Midbrain (tissue), 1 donor: ENCODE measurements around the gene VPS50.
"Not testable (repeated sequence)": the region's sequence is repeated elsewhere in the genome, so short reads cannot be mapped to it uniquely, and the experiment has no call there.

Experiments used
- DNase-seq: peaks from one replicate; lab custom pipeline; 2025; lab: John Stamatoyannopoulos, UW

VPS50 gene

GRCh38 chr7:93331706-93332105 lies 99.5 kb downstream of the VPS50 start:
- DNase-seq: no peak

- no peak for DNase-seq
These were observed 100.0 kb downstream of the VPS50 start for GRCh38 chr7:93332172-93332571.

DNA sequence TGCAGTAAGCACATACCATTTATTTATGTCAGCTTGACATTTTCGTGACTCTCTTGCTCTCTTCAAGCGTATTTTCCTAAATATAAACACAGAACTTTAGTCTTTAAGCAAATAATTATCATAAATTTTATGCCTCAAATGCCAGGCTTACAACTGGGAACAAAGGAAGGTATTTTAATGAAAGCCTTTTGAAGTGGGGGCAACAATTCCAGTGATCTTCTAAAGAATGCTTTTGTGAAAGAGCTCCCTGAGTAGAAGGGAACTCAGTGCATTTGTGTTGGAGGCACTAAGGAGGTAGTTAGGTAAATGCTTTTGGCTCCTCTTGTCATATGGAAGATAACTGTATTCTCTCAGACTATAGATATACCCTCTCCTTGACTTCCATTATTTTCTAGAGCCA lies 104.9 kb downstream of the VPS50 start:
- DNase-seq: no peak

DNA sequence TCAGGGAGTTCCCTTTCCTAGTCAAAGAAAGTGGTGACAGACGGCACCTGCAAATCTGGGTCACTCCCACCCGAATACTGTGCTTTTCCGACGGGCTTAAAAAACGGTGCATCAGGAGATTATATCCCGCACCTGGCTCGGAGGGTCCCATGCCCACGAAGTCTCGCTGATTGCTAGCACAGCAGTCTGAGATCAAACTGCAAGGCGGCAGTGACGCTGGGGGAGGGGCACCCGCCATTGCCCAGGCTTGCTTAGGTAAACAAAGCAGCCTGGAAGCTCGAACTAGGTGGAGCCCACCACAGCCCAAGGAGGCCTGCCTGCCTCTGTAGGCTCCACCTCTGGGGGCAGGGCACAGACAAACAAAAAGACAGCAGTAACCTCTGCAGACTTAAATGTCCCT lies 110.0 kb downstream of the VPS50 start:
- DNase-seq: not testable (repeated sequence)

DNA sequence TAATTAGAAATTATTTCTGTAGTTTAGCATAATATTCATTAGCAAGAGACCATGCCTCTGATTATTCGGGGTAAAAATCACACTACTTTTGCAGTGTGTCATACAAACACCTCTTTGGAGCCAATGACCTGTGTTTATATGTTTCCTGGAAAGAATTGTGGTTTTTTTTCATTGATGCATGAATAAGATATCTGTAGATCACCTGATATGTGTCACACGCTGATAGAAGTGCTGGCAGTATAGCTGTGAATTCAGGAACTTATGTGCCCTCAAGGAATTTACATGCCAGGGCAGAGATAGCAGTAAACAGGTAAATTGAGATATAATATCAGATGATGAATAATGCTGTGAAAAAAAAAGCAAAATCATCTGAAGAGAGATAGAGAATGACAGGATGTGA lies 118.2 kb downstream of the VPS50 start:
- DNase-seq: no peak

DNA sequence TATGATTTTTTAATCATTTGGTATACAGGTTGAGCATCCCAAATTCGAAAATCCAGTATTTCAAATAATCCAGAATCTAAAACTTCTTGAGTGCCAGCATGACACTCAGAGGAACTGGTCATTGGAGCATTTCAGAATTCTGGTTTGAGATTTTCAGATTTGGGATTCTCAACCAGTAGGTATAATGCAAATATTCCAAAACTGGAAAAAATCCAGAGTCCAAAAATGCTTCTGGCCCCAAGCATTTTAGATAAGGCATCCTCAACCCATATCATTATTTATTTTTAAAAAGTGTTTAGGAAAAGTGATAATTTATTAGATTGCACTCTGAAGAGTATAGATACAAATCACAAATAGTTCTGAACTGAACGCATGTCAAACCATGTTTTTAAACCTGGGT lies 120.7 kb downstream of the VPS50 start:
- DNase-seq: no peak

GRCh38 chr7:93354815-93355214 lies 122.6 kb downstream of the VPS50 start:
- DNase-seq: no peak

GRCh38 chr7:93359520-93360198 lies 127.5 kb downstream of the VPS50 start:
- no peak for DNase-seq

DNA sequence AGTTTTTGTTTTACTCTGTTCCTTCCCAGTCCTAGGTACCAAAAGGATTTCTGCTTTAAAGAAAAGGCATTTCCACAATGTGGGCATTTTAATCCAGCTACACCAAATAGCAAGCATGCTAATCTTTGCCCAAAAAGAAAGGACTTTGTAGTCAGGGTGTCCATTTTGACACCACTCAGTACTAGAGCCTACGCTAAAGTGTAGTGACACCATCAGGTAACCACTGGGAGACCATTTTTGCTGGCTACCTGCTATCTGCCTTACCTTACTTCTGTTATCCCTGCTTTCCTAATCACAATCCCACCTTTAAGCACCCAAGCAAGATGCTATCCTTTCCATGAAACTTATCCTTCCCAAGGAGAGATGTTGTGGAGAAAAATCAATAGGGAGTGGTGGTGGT lies 129.7 kb downstream of the VPS50 start:
- no peak for DNase-seq

DNA sequence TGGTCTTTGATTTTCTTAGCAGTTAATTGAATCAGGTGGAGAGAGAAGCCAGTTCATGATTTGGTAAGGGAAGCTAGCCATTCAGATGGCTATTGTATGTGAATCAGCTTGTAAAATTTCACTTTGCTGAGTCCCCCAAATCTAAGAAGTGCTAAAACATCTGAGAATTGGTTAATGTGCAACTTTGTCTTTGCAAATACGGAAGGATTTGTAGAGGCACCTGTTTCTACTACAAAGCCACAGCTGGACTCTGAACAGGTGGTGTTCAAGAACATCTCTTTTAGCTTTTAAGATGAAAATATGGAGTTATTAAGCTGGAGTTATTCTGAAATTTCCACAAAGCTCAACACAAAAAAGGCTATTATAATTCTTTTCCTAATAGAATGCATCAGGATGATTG lies 132.6 kb downstream of the VPS50 start:
- no peak for DNase-seq

DNA sequence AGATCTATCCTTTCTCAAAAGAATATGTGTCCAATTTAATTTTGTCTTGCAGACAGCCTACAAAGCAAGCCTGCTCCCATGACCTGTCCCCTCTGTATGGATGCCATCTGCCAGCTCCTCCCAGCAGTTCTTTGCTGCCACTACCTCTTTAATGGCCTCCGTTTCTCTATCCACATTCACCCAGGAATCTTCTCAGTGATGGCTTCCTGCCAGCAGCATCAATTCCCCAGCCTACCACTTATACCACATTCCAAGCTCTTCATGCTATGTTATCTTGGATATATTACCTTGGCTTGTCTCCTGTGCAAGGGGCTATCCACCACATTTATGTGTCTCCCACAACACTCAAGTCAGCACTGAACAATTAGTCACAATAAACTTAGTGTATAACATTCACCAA lies 133.2 kb downstream of the VPS50 start:
- no peak for DNase-seq

DNA sequence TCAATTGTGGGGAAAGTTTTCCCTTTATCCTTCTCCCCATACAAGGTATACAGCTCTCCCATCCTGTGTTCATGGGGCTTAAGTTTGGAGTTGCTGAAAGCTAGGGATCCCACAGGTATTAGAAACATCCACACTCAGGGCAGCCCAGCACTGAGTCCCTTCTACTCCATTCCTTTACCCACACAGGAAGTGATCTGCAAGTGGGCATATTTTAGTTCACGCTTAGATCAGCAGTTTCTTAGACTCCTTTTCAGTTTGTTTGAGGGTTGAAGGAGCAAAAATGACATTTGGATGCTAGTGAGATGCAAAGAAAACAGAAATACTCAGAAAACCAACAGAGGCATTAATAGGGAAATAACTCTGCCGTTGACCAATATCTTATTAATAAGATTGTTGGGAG lies 134.7 kb downstream of the VPS50 start:
- DNase-seq: no peak

GRCh38 chr7:93367254-93367653 lies 135.1 kb downstream of the VPS50 start:
- no peak for DNase-seq

DNA sequence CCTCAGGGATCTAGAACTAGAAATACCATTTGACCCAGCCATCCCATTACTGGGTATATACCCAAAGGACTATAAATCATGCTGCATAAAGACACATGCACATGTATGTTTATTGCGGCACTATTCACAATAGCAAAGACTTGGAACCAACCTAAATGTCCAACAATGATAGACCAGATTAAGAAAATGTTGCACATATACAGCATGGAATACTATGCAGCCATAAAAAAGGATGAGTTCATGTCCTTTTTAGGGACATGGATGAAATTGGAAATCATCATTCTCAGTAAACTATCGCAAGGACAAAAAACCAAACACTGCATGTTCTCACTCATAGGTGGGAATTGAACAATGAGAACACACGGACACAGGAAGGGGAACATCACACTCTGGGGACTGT lies 138.8 kb downstream of the VPS50 start:
- DNase-seq: not testable (repeated sequence)

DNA sequence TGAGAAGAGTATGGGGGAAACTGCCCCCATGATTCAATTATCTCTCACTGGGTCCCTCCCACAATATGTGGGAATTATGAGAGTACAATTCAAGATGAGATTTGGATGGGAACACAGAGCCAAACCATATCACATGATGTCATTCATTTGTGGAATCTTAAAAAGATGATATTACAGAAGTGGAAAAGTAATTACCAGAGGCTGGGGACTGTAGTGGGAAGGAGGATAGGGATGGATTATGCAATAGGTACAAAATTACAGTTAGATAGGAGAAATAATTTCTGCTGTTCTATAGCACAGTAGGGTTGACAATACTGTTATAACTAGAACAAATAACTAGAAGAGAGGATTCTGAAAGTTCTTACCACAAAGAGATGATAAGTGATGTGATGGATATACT lies 141.4 kb downstream of the VPS50 start:
- no peak for DNase-seq

- DNase-seq: no peak
These were observed 142.3 kb downstream of the VPS50 start for GRCh38 chr7:93374345-93374940.

- no peak for DNase-seq
These were observed 143.4 kb downstream of the VPS50 start for GRCh38 chr7:93375603-93376002.

GRCh38 chr7:93378131-93378760 lies 146.1 kb downstream of the VPS50 start:
- DNase-seq: no peak

DNA sequence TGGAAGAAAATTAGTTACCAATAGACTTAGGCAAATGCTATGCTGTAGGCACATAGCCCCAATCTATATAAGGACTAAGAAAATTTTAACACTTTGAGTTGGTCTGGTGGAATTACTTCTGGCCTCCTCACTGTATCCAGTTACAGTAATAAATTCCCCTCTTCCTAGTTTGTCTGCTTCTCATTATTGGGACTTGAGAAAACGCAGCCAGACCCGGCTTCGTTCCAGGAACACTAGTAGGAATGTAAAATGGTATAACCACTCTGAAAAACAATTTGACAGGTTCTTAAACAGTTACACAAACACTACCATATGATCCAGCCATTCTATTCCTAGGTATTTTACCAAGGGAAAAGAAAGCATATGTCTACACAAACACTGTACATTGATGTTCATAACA lies 150.2 kb downstream of the VPS50 start:
- DNase-seq: no peak

DNA sequence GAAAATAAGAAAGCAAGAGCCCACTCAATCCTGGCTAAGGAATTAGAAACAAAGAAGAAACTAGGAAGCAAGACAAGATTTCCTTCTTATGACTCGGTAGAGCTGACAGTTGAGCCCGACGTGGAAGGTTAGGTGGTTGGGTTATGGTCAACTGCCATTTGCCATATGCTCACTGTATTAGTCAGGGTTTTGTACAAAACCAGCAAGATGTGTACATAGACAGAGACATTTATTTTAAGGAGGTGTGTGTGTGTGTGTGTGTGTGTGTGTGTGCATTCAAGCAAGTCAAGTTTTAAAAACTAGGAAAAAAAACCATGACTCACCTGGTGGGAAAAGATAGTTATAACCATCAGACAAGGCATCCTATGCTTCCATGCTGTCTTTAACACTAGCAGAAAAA lies 158.5 kb downstream of the VPS50 start:
- no peak for DNase-seq

DNA sequence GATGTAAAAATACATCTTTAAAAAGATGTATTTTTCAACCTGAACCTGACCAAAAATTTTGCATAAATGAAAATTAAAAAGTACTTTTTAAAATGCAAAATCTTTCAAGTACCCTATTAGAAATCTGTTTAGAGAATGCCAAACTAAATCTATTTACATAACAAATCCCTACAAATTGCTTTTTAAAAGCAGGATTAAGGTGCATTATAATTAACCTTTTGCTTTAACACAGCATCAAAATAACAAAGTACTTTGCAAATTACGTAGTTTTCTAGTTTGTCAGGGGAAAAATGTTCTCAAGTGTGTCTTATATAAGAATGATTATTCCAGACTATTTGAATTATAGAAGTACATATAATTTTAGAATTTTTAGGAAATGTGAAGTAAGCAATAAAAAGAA lies 160.8 kb downstream of the VPS50 start:
- no peak for DNase-seq

DNA sequence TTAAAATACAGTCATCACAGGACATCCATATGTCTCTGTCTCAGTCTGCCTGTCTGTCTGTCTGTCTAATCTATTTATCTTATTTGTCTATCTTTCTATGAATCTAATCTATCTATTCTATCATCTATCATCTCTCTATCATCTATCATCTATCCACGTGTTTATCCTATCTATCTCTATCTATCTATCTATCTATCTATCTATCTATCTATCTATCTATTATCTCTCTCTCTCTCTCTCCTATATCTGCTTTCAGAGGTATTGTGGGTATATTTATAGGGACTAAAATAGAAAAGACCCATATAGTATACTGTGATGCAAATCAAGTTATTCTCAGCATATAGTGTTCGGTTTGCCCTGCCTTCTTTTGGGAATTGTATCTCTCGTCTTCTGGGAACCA lies 167.5 kb downstream of the VPS50 start:
- DNase-seq: no peak

GRCh38 chr7:93402944-93403343 lies 170.8 kb downstream of the VPS50 start:
- no peak for DNase-seq

GRCh38 chr7:93407239-93407638 lies 175.1 kb downstream of the VPS50 start:
- DNase-seq: peak; percentile 28
